NT2/D1 (cell line): ENCODE results near the gene NUDT6.

ENCODE experiments used
- SUZ12 ChIP-seq: IDR thresholded peaks from 2 replicates; pipeline ENCODE4 v1.6.1; 2011; ENCODE audit not compliant: insufficient read length, insufficient read depth; ENCODE audit errors: extremely low read depth
- YY1 ChIP-seq: IDR thresholded peaks from 2 replicates; pipeline ENCODE4 v1.6.1; 2011; ENCODE audit not compliant: insufficient read length, insufficient read depth
- ZNF274 ChIP-seq: IDR thresholded peaks from 2 replicates; pipeline ENCODE4 v1.6.1; 2011; ENCODE audit warnings: mild to moderate bottlenecking, low read depth, low read length

GRCh38 chr4:122930862-122931261, 8.5 kb upstream of the NUDT6 start:
- TF ChIP-seq SUZ12: no peak
- no peak for TF ChIP-seq YY1
- no peak for TF ChIP-seq ZNF274
